ENCODE results near the gene AATK.

DNA sequence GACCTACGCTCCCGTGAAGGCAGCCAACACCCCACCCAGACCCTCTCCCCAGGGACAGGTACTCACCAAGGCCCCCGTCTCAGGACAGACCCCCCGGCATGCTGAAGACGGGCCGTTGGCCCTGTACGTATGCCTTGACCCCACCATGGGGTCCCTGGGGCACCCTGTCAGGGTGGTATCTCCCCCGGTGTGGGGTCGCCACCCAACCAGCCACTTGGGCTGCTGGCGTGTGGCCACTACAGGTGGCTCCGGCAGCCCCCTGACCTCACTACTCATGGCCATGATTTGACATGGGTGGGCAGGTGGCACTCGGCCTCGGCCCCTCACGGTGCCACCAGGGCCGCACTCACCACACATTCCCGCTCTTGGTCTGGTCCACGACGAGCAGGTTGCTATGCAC, 41.6 kb downstream of the AATK start:
- no peak for TF ChIP-seq FOXA1 (IDR thresholded peaks at IDR 0.05)
- no peak for TF ChIP-seq ELF4 (IDR thresholded peaks at IDR 0.05)
- TF ChIP-seq BHLHE40 (IDR thresholded peaks at IDR 0.05; ENCODE audit: borderline replicate concordance), result no peak
- TF ChIP-seq FOXK2 (IDR thresholded peaks at IDR 0.05), result no peak
- no peak for TF ChIP-seq SUZ12 (IDR thresholded peaks at IDR 0.05)
- TF ChIP-seq ARNT (IDR thresholded peaks at IDR 0.05), result no peak

All from HEK293T (cell line).